GM10248 (cell line): ENCODE results near the gene HSPA2.
"Not testable (repeated sequence)": the region's sequence is repeated elsewhere in the genome, so short reads cannot be mapped to it uniquely, and the experiment has no call there.

Source experiments
- CTCF ChIA-PET: fragments of 300-600 bp; sonication (Branson Sonifier 250); formaldehyde crosslinking; extraction: SDS; loops from one replicate; lab custom pipeline; 2021; ENCODE audit warnings: antibody characterized with exemption; lab: Yijun Ruan, JAX
- POLR2A ChIA-PET: fragments of 350-650 bp; sonication (Branson Sonifier 250); formaldehyde crosslinking; extraction: SDS; loops from one replicate; lab custom pipeline; 2020; ENCODE audit warnings: antibody characterized with exemption; lab: Yijun Ruan, JAX
- DNase-seq: peaks from one replicate; pipeline ENCODE4 v3.0.0; 2012; ENCODE audit errors: extremely low spot score
- TF ChIP-seq, protein P1 (sequence below): IDR thresholded peaks from 2 replicates; pipeline ENCODE4 v1.5.1; 2012; ENCODE audit warnings: mild to moderate bottlenecking, low read depth; ENCODE audit errors: extremely low read depth, missing control alignments, control extremely low read depth

The HSPA2 gene

DNA sequence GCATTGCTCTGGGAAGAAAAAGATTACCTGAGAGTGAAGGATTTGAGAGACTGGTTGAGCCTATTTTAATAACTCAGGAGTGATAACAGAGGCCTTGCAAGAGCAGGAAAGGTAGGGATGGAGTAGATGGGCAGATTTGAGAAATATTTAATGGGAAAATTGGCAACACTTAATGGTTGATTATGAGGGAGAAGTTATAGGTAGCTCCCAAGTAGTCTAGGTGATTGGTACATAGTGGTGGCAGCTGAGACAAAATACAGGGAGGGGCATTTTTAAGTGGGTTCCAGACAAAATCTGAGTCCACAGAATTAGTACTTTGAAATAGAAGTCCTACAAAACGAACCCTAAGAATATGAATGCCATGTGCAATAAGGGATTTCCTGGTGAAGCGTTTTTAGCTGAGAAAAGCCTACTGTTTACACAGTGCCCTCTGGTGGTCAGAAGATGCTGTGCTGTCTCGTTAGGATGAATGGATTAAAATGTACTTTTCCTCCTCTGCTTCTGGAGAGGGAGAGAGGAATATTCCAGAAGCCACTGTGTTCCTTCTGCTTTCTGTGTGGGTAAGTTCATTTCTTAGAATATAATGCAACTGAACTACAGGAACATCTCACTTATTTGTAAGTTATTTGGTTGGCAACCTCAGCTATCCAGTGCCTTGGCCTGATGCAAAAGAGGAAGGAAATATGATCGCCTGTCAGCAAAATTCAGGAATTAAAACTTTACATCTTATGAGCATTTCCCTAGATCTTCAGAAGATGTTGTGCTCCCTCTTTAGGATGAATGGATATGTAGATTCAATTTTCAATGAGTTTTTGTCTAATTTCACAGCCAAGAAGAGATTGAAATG, 29.5 kb upstream of the HSPA2 start:
- POLR2A ChIA-PET = interaction anchor here (0.7 to 1.2 kb wide), 2 partner anchors 19 to 29 kb away, joined by 3 read pairs; partner anchors contain the start of gene HSPA2
- CTCF ChIA-PET = interaction anchor here (0.6 to 6.3 kb wide), 25 partner anchors 9 to 168 kb away, joined by 3 to 56 read pairs (median 5); partner anchors contain the start of genes HSPA2 and MTHFD1

DNA sequence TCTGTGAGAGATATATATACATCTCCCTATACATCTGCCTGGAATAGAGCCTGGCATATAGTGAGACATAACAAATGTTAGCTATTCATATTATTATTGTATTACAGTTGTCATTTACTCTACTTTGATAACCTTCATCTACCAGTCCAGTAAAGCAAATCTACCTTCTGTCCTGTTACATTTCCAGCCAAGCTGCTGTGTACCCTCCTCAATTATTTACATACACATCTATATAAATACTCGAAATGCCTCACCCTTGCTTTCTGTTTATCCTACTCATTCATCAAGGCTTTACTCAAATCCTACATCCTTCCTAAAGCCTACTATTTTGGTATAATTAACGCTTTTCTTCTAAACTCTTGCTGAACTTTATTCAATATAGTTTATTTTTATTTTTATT, 27.3 kb upstream of the HSPA2 start:
- ChIA-PET POLR2A (no interaction called here), CTCF (interaction anchor here (6.3 kb wide), 1 partner anchor 10 kb away, joined by 56 read pairs; no protein-coding TSS in a partner anchor)
- TF ChIP-seq, protein P1, sequence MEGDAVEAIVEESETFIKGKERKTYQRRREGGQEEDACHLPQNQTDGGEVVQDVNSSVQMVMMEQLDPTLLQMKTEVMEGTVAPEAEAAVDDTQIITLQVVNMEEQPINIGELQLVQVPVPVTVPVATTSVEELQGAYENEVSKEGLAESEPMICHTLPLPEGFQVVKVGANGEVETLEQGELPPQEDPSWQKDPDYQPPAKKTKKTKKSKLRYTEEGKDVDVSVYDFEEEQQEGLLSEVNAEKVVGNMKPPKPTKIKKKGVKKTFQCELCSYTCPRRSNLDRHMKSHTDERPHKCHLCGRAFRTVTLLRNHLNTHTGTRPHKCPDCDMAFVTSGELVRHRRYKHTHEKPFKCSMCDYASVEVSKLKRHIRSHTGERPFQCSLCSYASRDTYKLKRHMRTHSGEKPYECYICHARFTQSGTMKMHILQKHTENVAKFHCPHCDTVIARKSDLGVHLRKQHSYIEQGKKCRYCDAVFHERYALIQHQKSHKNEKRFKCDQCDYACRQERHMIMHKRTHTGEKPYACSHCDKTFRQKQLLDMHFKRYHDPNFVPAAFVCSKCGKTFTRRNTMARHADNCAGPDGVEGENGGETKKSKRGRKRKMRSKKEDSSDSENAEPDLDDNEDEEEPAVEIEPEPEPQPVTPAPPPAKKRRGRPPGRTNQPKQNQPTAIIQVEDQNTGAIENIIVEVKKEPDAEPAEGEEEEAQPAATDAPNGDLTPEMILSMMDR = no peak
- DNase-seq = no peak

More for the DNA sequence above, 29.5 kb upstream of the HSPA2 start:
- DNase-seq = peak; percentile 31
- TF ChIP-seq, protein P1 = peak; percentile 89

DNA sequence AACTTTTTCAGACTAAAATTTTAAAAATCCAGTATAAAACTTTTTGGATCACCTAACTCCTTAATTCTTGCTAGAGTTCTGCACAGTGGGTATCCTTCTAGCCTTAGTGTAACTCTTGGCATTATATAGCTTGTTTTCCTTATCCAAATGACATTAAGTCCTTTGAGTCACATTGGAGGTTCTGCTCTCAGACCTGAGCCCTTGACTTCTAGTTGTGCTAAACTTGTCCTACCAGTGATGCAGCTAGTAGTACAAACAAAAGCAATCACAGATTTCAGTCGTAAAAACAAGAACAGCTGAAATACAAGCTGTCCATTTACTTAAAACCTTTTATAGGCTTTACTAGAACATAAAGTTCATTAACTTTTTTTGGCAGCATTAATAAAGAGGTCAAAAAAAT, 25.5 kb upstream of the HSPA2 start:
- TF ChIP-seq, protein P1 = no peak
- ChIA-PET POLR2A (interaction anchor here (0.7 kb wide), 1 partner anchor 13 kb away, joined by 3 read pairs; no protein-coding TSS in a partner anchor), CTCF (interaction anchor here (0.8 to 2.1 kb wide), 5 partner anchors 11 to 85 kb away, joined by 3 to 8 read pairs (median 6); partner anchors contain the start of gene HSPA2)
- no peak for DNase-seq

DNA sequence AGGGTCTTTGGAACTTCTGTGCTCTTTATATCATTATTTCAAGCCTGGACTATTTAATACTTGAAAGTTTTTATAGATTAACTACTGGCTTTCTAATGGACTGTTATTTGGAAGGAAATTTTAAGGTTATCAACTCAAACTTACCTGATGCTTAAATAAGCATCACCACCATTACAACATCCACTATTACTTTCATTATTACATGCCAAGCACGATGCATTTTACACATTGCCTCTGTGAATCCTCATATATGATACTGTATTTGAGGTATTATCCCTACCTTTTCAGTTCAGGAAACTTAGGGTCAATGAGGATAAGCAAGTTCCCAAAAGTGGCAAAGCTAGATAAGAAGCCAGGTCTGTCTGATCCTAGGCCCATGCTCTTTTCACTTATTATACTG, 23.6 kb upstream of the HSPA2 start:
- TF ChIP-seq, protein P1 = no peak
- no peak for DNase-seq
- POLR2A ChIA-PET = interaction anchor here (1.4 kb wide), 1 partner anchor 23 kb away, joined by 3 read pairs; the partner anchor contains the start of gene HSPA2
- CTCF ChIA-PET = interaction anchor here (0.8 kb wide), 1 partner anchor 17 kb away, joined by 3 read pairs; no protein-coding TSS in a partner anchor

DNA sequence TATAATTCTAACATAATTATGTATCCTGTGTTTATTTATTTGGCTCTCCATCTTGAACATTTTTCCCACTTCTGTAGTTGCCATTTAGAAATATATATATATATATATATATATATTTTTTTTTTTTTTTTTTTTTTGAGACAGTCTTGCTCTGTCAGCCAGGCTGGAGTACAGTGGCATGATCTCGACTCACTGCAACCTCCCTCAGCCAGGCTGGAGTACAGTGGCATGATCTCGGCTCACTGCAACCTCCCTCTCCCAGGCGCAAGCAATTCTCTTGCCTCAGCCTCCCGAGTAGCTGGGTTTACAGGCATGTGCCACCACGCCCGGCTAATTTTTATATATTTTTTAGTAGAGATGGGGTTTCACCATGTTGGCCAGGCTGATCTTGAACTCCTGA, 22.9 kb upstream of the HSPA2 start:
- POLR2A ChIA-PET, DNase-seq: not testable (repeated sequence)
- CTCF ChIA-PET = interaction anchor here (0.8 kb wide), 1 partner anchor 16 kb away, joined by 3 read pairs; no protein-coding TSS in a partner anchor

DNA sequence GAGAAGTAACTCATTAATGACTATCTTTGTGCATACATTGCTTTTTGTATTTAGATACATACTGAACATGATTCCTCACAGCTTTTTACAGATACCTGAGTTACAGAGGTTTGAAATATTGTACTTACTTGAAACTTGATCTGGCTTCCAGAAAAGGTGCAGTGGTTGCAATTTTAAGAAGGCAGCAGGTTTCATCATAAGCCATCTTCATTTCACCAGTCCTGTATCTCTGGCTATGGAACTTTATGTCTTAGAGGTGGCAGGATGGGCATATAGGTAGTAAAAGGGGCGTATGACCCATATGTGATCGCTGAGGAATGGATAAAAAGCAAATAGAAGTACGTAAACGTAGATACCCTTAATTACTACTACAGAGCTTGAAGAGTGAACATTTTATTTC, 22.3 kb upstream of the HSPA2 start:
- no peak for DNase-seq
- TF ChIP-seq, protein P1 = no peak
- ChIA-PET CTCF (no interaction called here), POLR2A (interaction anchor here (0.7 kb wide), 1 partner anchor 190 kb away, joined by 5 read pairs; no protein-coding TSS in a partner anchor)
